WTC11 (cell line): ENCODE measurements around the gene GJA3.

ENCODE experiments used
- KAT7 ChIP-seq: sonication (generic); formaldehyde crosslinking; IDR thresholded peaks from 2 replicates; pipeline ENCODE4 v1.8.1; 2023; ENCODE audit warnings: missing genetic modification reagents, mild to moderate bottlenecking, borderline replicate concordance
- NFATC4 ChIP-seq: fragments of 250-450 bp; sonication (Bioruptor Pico); IDR thresholded peaks from 2 replicates; pipeline ENCODE4 v1.9.0; 2021; ENCODE audit warnings: mild to moderate bottlenecking
- TF ChIP-seq, protein P1 (sequence below): fragments of 200-600 bp; IDR thresholded peaks from 2 replicates; pipeline ENCODE4 v1.8.0; 2022; ENCODE audit warnings: antibody characterized with exemption

DNA sequence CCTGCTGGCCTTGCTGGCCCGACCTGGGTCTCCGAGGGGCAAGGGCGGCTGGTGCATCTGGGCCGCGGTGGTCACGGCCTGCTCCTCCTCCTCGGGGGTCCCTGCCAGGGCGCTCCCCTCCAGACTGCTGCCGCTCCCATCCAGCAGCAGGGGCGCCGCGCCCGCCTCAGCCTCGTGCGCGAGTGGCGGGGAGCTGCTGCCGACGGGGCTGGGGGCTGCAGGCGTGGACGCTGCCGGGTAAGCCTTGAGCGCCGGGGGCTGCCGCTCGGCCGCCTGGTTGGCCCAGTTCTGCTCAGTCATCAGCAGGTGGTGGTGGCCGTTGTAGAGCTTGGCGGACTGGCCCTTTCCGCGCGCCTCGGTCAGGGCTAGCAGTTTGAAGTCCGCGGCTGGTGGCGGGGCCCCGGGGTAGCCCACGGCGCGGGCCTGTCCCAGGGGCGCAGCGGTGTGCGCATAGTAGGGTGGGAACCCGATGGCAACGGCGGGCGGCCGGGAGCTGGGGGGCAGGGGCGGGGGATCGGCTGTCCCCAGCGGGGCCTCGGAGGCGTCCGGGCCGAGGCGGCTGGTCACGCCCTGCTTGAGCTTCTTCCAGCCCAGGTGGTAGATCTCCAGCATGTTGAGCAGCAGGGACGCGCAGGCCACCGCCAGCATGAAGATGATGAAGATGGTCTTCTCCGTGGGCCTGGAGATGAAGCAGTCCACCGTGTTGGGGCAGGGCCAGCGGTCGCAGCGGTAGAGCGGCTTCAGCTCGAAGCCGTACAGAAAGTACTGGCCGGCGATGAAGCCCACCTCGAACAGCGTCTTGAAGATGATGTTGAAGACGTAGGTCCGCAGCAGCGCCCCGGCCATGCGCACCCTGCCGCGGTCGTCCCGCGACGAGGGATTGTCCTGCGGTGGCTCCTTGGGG, 18.6 kb downstream of the GJA3 start:
- TF ChIP-seq NFATC4 (CRISPR knock-in tag) (no peak), KAT7 (CRISPR knock-in tag) (no peak)
- TF ChIP-seq, protein P1, sequence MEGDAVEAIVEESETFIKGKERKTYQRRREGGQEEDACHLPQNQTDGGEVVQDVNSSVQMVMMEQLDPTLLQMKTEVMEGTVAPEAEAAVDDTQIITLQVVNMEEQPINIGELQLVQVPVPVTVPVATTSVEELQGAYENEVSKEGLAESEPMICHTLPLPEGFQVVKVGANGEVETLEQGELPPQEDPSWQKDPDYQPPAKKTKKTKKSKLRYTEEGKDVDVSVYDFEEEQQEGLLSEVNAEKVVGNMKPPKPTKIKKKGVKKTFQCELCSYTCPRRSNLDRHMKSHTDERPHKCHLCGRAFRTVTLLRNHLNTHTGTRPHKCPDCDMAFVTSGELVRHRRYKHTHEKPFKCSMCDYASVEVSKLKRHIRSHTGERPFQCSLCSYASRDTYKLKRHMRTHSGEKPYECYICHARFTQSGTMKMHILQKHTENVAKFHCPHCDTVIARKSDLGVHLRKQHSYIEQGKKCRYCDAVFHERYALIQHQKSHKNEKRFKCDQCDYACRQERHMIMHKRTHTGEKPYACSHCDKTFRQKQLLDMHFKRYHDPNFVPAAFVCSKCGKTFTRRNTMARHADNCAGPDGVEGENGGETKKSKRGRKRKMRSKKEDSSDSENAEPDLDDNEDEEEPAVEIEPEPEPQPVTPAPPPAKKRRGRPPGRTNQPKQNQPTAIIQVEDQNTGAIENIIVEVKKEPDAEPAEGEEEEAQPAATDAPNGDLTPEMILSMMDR: no peak
